HG03196 (cell line): Measurements from ENCODE around the gene HMX1.

Experiments
- ATAC-seq: cut with Tn5 transposase; IDR thresholded peaks from one replicate; pipeline ENCODE4 v1.9.1; 2021; ENCODE audit not compliant: unreplicated experiment

The HMX1 gene

GRCh38 chr4:8857766-8858700, 13.6 kb downstream of the HMX1 start:
- no peak for ATAC-seq

- no peak for ATAC-seq
Observed at GRCh38 chr4:8856835-8857621, 14.6 kb downstream of the HMX1 start.

GRCh38 chr4:8855818-8856245, 15.8 kb downstream of the HMX1 start:
- ATAC-seq = no peak

- ATAC-seq = no peak
Observed at GRCh38 chr4:8854931-8855330, 16.7 kb downstream of the HMX1 start.

GRCh38 chr4:8854016-8854415, 17.6 kb downstream of the HMX1 start:
- ATAC-seq = no peak

GRCh38 chr4:8853249-8853648, 18.4 kb downstream of the HMX1 start:
- ATAC-seq = no peak

- ATAC-seq = no peak
Observed at GRCh38 chr4:8852118-8852704, 19.4 kb downstream of the HMX1 start.

- no peak for ATAC-seq
Observed at GRCh38 chr4:8851321-8852117, 20.1 kb downstream of the HMX1 start.

GRCh38 chr4:8850830-8851188, 20.8 kb downstream of the HMX1 start:
- no peak for ATAC-seq

- no peak for ATAC-seq
Observed at GRCh38 chr4:8850074-8850829, 21.4 kb downstream of the HMX1 start.

- no peak for ATAC-seq
Observed at GRCh38 chr4:8849266-8850073, 22.2 kb downstream of the HMX1 start.

- ATAC-seq = no peak
Observed at GRCh38 chr4:8848507-8849265, 23.0 kb downstream of the HMX1 start.

GRCh38 chr4:8847764-8848163, 23.9 kb downstream of the HMX1 start:
- ATAC-seq = no peak

GRCh38 chr4:8847331-8847730, 24.3 kb downstream of the HMX1 start:
- ATAC-seq = no peak

GRCh38 chr4:8846826-8847225, 24.8 kb downstream of the HMX1 start:
- no peak for ATAC-seq

GRCh38 chr4:8846046-8846720, 25.5 kb downstream of the HMX1 start:
- ATAC-seq = no peak

- ATAC-seq = no peak
Observed at GRCh38 chr4:8844976-8845690, 26.5 kb downstream of the HMX1 start.
